Measurements from ENCODE around the gene ATP8A1.
"Not testable (repeated sequence)": the region's sequence is repeated elsewhere in the genome, so short reads cannot be mapped to it uniquely, and the experiment has no call there.

ATP8A1 gene

DNA sequence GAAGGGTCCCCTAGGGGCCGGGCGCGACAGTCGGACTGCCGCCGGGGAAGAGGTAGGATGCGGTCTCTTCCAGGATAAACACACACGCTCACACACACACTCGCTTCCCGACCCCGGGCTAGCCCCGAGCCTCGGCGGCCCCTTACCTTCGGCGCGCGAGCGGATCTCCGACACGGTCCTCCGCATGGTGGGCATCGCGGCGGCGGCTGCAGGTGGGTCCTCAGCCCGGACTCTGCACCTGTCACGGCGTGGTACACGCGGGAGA is 294 bp downstream of the ATP8A1 start:
- DNase-seq (ENCODE audit: low spot score) = no peak
- TF ChIP-seq, protein P1, sequence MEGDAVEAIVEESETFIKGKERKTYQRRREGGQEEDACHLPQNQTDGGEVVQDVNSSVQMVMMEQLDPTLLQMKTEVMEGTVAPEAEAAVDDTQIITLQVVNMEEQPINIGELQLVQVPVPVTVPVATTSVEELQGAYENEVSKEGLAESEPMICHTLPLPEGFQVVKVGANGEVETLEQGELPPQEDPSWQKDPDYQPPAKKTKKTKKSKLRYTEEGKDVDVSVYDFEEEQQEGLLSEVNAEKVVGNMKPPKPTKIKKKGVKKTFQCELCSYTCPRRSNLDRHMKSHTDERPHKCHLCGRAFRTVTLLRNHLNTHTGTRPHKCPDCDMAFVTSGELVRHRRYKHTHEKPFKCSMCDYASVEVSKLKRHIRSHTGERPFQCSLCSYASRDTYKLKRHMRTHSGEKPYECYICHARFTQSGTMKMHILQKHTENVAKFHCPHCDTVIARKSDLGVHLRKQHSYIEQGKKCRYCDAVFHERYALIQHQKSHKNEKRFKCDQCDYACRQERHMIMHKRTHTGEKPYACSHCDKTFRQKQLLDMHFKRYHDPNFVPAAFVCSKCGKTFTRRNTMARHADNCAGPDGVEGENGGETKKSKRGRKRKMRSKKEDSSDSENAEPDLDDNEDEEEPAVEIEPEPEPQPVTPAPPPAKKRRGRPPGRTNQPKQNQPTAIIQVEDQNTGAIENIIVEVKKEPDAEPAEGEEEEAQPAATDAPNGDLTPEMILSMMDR (IDR thresholded peaks at IDR 0.05; ENCODE audit: extremely low read depth, insufficient read depth, missing control alignments) = no peak
- in situ Hi-C loops (cut with MboI; ENCODE audit: low pct_unique_long_range_greater_than_20kb, low sequenced_read_pairs, unreplicated experiment) = no loop called here

DNA sequence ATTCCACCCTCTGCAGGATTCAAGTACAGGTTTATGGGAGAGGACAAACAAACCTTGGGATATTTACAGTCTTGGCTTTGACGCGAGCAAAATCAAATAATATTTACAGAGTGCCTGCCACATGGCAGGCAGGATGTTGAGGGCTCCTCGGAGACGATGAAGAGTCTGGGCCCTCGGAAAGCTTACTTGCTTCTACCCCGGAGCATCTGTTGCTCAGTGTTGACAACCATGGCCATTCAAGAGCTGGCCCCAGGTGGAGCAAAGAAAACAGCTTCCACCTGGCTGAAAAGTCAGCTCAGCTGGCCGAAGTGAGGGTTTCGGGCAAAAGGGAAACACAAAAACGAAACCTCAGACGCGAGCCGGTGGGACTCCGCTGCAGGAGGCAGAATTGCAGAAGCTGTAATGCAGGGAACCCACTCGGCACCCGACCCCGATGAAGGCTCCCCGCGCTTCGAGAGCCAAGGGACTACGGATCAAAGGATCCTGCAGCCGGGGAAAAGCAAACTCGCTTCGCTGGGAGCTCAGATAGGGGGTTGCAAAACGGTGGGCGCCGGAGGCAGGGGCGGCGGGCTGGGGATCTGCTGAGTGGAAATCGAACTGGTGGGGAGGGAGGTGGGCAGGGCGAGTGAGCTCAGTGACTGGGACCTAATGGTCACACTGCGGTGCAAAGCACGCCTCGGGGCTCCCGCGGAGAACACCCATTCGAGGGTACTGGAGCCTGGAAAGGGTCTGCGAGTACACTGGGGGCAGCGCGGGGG is 805 bp downstream of the ATP8A1 start:
- TF ChIP-seq, protein P1 (IDR thresholded peaks at IDR 0.05; ENCODE audit: extremely low read depth, insufficient read depth, missing control alignments) = no peak
- in situ Hi-C loops (cut with MboI; ENCODE audit: low pct_unique_long_range_greater_than_20kb, low sequenced_read_pairs, unreplicated experiment) = no loop called here
- DNase-seq (ENCODE audit: low spot score) = peak; percentile 60

- peak; percentile 18 for DNase-seq (ENCODE audit: low spot score)
- in situ Hi-C loops (cut with MboI; ENCODE audit: low pct_unique_long_range_greater_than_20kb, low sequenced_read_pairs, unreplicated experiment) = no loop called here
- TF ChIP-seq, protein P1 (IDR thresholded peaks at IDR 0.05; ENCODE audit: extremely low read depth, insufficient read depth, missing control alignments) = no peak
Measured at GRCh38 chr4:42655269-42655637, 1.7 kb downstream of the ATP8A1 start.

DNA sequence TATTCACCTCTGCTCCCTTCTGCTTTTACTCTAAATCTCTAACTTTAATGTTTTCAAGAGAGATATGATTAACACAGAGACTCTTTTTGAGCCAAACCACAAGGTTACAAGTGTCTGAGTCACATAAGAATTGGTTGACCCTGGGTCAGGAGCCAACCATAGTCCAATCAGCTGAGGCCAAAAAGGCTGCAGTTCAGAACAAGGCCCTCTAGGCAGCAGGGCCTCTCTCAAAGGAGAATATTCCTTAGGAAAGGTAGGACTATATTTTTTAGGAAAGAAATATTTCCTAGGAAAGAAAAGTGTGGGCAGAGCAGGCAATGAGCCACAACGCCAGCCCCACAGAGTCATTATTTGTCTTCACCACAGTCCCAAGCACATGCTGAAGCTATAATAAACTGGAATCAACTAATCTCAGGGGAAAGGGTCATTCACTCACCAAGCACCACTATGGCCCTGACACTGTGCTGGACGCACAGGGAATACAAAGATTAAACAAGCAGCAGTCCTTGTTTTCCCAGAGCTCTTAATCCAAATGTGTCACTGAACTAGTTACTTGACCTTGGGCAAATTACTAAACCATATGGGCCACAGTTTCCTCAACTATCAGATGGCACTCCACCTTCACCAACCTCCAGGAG is 2.2 kb downstream of the ATP8A1 start:
- in situ Hi-C loops (cut with MboI; ENCODE audit: low pct_unique_long_range_greater_than_20kb, low sequenced_read_pairs, unreplicated experiment) = no loop called here
- peak; percentile 28 for DNase-seq (ENCODE audit: low spot score)
- TF ChIP-seq, protein P1 (IDR thresholded peaks at IDR 0.05; ENCODE audit: extremely low read depth, insufficient read depth, missing control alignments) = no peak

- DNase-seq (ENCODE audit: low spot score) = no peak
- TF ChIP-seq, protein P1 (IDR thresholded peaks at IDR 0.05; ENCODE audit: extremely low read depth, insufficient read depth, missing control alignments) = no peak
- in situ Hi-C loops (cut with MboI; ENCODE audit: low pct_unique_long_range_greater_than_20kb, low sequenced_read_pairs, unreplicated experiment) = no loop called here
Measured at GRCh38 chr4:42653626-42654560, 3.0 kb downstream of the ATP8A1 start.

- DNase-seq (ENCODE audit: low spot score); in situ Hi-C loops (cut with MboI; ENCODE audit: low pct_unique_long_range_greater_than_20kb, low sequenced_read_pairs, unreplicated experiment): not testable (repeated sequence)
Measured at GRCh38 chr4:42652529-42653231, 4.2 kb downstream of the ATP8A1 start.

All from GM13977 (cell line).